A673 (cell line): Measurements from ENCODE around the gene SLC25A25. TPM values are rescaled to one million over a fixed set of nuclear protein-coding genes. Genes with fewer than 3 reads are reported as not detected.

Source experiments
- BruUV-seq: library from RNA; stranded (reverse); fragments of 400-500 nt; replicated peaks from 2 replicates; lab custom pipeline; 2021; lab: Mats Ljungman, UMichigan
- CTCF ChIA-PET: fragments of 300-600 bp; sonication (Branson Sonifier 250); formaldehyde crosslinking; loops from one replicate; lab custom pipeline; 2022; ENCODE audit warnings: antibody characterized with exemption; lab: Charles Lee
- POLR2A ChIA-PET: fragments of 300-600 bp; sonication (Branson Sonifier 250); formaldehyde crosslinking; loops from one replicate; lab custom pipeline; 2022; ENCODE audit warnings: antibody characterized with exemption; ENCODE audit not compliant: low non-redundant PET; lab: Charles Lee
- DNase-seq: peaks from one replicate; pipeline ENCODE4 v3.0.0-alpha.2; 2015; ENCODE audit warnings: low spot score
- H3K27ac ChIP-seq: fragments of 200-600 bp; sonication (generic); 2 replicates; pipeline ENCODE4 v1.5.1; 2016; ENCODE audit warnings: mixed run types, low read depth, mild to moderate bottlenecking, mixed read lengths, antibody characterized with exemption, low read length; ENCODE audit not compliant: poor library complexity, severe bottlenecking
- H3K27me3 ChIP-seq: fragments of 200-600 bp; sonication (generic); replicated peaks from 2 replicates; pipeline ENCODE4 v1.6.1; 2017; ENCODE audit warnings: mixed run types, low read depth, mild to moderate bottlenecking, mixed read lengths, antibody characterized with exemption, low read length; ENCODE audit not compliant: insufficient read depth, poor library complexity
- H3K36me3 ChIP-seq: fragments of 200-600 bp; sonication (generic); 2 replicates; pipeline ENCODE4 v1.6.1; 2016; ENCODE audit warnings: mixed run types, mild to moderate bottlenecking, mixed read lengths, antibody characterized with exemption, low read length; ENCODE audit not compliant: insufficient read depth, poor library complexity, severe bottlenecking
- H3K4me1 ChIP-seq: fragments of 200-600 bp; sonication (generic); 2 replicates; pipeline ENCODE4 v1.6.1; 2017; ENCODE audit warnings: mixed run types, mild to moderate bottlenecking, mixed read lengths, antibody characterized with exemption, low read length; ENCODE audit not compliant: insufficient read depth, poor library complexity, severe bottlenecking
- H3K4me3 ChIP-seq: fragments of 200-600 bp; sonication (generic); 2 replicates; pipeline ENCODE4 v1.5.1; 2016; ENCODE audit warnings: low read depth, mixed run types, mild to moderate bottlenecking, mixed read lengths, low read length; ENCODE audit not compliant: poor library complexity, severe bottlenecking
- H3K9me3 ChIP-seq: fragments of 200-600 bp; sonication (generic); 2 replicates; pipeline ENCODE4 v1.6.1; 2016; ENCODE audit warnings: mixed run types, low read depth, mild to moderate bottlenecking, mixed read lengths, antibody characterized with exemption, low read length; ENCODE audit not compliant: poor library complexity, severe bottlenecking
- CTCF ChIP-seq: fragments of 300-800, 200-600 bp; sonication (generic); conservative IDR thresholded peaks from 2 replicates; pipeline ENCODE4 v1.5.1; 2017; ENCODE audit warnings: low read depth, mild to moderate bottlenecking, antibody characterized with exemption, low read length, moderate library complexity, mixed read lengths
- EZH2 ChIP-seq: fragments of 200-600 bp; sonication (generic); IDR thresholded peaks from 2 replicates; pipeline ENCODE4 v1.6.1; 2017; ENCODE audit warnings: borderline replicate concordance, low read depth, mild to moderate bottlenecking, mixed read lengths, antibody characterized with exemption, low read length; ENCODE audit not compliant: poor library complexity, severe bottlenecking
- intact Hi-C: fragments of 100-400 bp; cut with micrococcal nuclease; formaldehyde crosslinking; loops from one replicate; pipeline ENCODE4 v1.10.0; 2022; ENCODE audit not compliant: unreplicated experiment
- total RNA-seq: library from RNA; stranded (reverse); gene quantifications from 2 replicates; pipeline ENCODE4 v1.2.3, GENCODE V29; 2021

The SLC25A25 gene
- total RNA-seq, 1 experiment from 2014 or later: 24.7 TPM

- POLR2A ChIA-PET: no interaction called here
- intact Hi-C loops: no loop called here
Measured at GRCh38 chr9:128047231-128047630, 20.8 kb upstream of the SLC25A25 start.

GRCh38 chr9:128048663-128049062 lies 19.4 kb upstream of the SLC25A25 start:
- no peaks in the 10 kb centered on the region for H3K9me3 ChIP-seq
- intact Hi-C loops: no loop called here
- H3K4me3 ChIP-seq: no peak overlapping the region
- no peaks in the 10 kb centered on the region for H3K36me3 ChIP-seq
- ChIA-PET CTCF (no interaction called here), POLR2A (no interaction called here)
- DNase-seq: no peak
- no peak for TF ChIP-seq CTCF
- TF ChIP-seq EZH2: no peak
- no peak overlapping the region for H3K27ac ChIP-seq
- H3K4me1 ChIP-seq: peaks cover 28% of the 10 kb centered on the region
- no TSS peak for BruUV-seq
- H3K27me3 ChIP-seq: no peaks in the 10 kb centered on the region

More at GRCh38 chr9:128047231-128047630, 20.8 kb upstream of the SLC25A25 start:
- no TSS peak for BruUV-seq
- Histone ChIP-seq H3K4me1 (peaks cover 28% of the 10 kb centered on the region), H3K36me3 (no peaks in the 10 kb centered on the region), H3K27me3 (no peaks in the 10 kb centered on the region), H3K9me3 (no peaks in the 10 kb centered on the region), H3K27ac (no peak overlapping the region), H3K4me3 (no peak overlapping the region)
- no peak for TF ChIP-seq CTCF
- no peak for TF ChIP-seq EZH2
- CTCF ChIA-PET: no interaction called here
- DNase-seq: no peak

GRCh38 chr9:128049843-128050242 lies 18.2 kb upstream of the SLC25A25 start:
- Histone ChIP-seq H3K9me3 (no peaks in the 10 kb centered on the region), H3K27ac (peak overlapping the region; percentile 53), H3K4me1 (peaks cover 28% of the 10 kb centered on the region), H3K4me3 (no peak overlapping the region), H3K36me3 (no peaks in the 10 kb centered on the region), H3K27me3 (no peaks in the 10 kb centered on the region)
- DNase-seq: peak; percentile 76
- ChIA-PET POLR2A (no interaction called here), CTCF (interaction anchor here (0.5 kb wide), 1 partner anchor 76 kb away, joined by 4 read pairs; no protein-coding TSS in a partner anchor)
- intact Hi-C loops: no loop called here
- TF ChIP-seq CTCF: no peak
- no peak for TF ChIP-seq EZH2
- BruUV-seq: no TSS peak
